Breast epithelium (tissue), 3 donors: ENCODE data around the gene MRC2.

Experiments used
- POLR2A ChIP-seq: fragments of 450-650 bp; IDR thresholded peaks from one replicate; pipeline ENCODE4 v1.6.1; 2016; ENCODE audit warnings: antibody characterized with exemption, mild to moderate bottlenecking, moderate library complexity
- TF ChIP-seq, protein P1 (sequence below), 3 donors: fragments of 450-650 bp; IDR thresholded peaks; one replicate each; pipeline ENCODE4 v1.5.1; 2016 to 2017; ENCODE audit warnings: antibody characterized with exemption in 3 of 3, mild to moderate bottlenecking in 3 of 3, moderate library complexity in 3 of 3

DNA sequence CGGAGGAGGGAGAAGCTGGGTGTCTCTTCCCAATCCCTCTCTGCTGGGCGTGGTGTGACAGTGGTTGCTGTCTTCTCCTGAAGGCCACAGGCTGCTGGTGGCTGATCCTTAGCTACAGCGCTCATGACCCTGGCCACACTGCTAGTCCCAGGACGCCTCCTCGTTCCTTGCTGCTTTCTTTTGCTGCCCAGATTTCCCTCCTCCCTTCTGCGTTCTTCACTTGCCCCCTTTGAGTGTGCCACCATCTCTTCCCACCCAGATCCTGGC is 90.1 kb downstream of the MRC2 start:
- TF ChIP-seq, protein P1, sequence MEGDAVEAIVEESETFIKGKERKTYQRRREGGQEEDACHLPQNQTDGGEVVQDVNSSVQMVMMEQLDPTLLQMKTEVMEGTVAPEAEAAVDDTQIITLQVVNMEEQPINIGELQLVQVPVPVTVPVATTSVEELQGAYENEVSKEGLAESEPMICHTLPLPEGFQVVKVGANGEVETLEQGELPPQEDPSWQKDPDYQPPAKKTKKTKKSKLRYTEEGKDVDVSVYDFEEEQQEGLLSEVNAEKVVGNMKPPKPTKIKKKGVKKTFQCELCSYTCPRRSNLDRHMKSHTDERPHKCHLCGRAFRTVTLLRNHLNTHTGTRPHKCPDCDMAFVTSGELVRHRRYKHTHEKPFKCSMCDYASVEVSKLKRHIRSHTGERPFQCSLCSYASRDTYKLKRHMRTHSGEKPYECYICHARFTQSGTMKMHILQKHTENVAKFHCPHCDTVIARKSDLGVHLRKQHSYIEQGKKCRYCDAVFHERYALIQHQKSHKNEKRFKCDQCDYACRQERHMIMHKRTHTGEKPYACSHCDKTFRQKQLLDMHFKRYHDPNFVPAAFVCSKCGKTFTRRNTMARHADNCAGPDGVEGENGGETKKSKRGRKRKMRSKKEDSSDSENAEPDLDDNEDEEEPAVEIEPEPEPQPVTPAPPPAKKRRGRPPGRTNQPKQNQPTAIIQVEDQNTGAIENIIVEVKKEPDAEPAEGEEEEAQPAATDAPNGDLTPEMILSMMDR (IDR thresholded peaks at IDR 0.05) = no peak
- no peak for TF ChIP-seq POLR2A
